H9 (cell line): Measurements from ENCODE around the gene NTRK2. TPM values are rescaled to one million over a fixed set of nuclear protein-coding genes. Genes with fewer than 3 reads are reported as not detected.

Source experiments
- DNase-seq: peaks from one replicate; pipeline ENCODE4 v3.0.0-alpha.2; 2017
- H2AFZ ChIP-seq: one replicate; pipeline ENCODE4 v1.6.1; 2013; ENCODE audit warnings: mild to moderate bottlenecking, low read length, control low read depth, moderate library complexity
- H2AK5ac ChIP-seq: 2 replicates; pipeline ENCODE4 v1.6.1; 2013; ENCODE audit warnings: low read length, control low read depth, mixed read lengths; ENCODE audit not compliant: insufficient read length
- H2BK120ac ChIP-seq: one replicate; pipeline ENCODE4 v1.6.1; 2013; ENCODE audit warnings: low read depth, mild to moderate bottlenecking, low read length, control low read depth, inconsistent platforms; ENCODE audit not compliant: poor library complexity, severe bottlenecking
- H2BK12ac ChIP-seq: 2 replicates; pipeline ENCODE4 v1.6.1; 2013; ENCODE audit warnings: low read length, control low read depth, mixed read lengths, low read depth; ENCODE audit not compliant: insufficient read length
- H2BK15ac ChIP-seq: 2 replicates; pipeline ENCODE4 v1.6.1; 2013; ENCODE audit warnings: low read depth, low read length, control low read depth
- H2BK20ac ChIP-seq: one replicate; pipeline ENCODE4 v1.6.1; 2013; ENCODE audit warnings: low read depth, mild to moderate bottlenecking, low read length, control low read depth, inconsistent platforms; ENCODE audit not compliant: poor library complexity, severe bottlenecking
- H2BK5ac ChIP-seq: 2 replicates; pipeline ENCODE4 v1.6.1; 2013; ENCODE audit warnings: low read length, control low read depth, mixed read lengths; ENCODE audit not compliant: insufficient read length
- H3K14ac ChIP-seq: 2 replicates; pipeline ENCODE4 v1.6.1; 2013; ENCODE audit warnings: low read length, control low read depth; ENCODE audit not compliant: insufficient read depth
- H3K18ac ChIP-seq: 2 replicates; pipeline ENCODE4 v1.6.1; 2013; ENCODE audit warnings: low read depth, mild to moderate bottlenecking, mixed read lengths, low read length, control low read depth; ENCODE audit not compliant: insufficient read length
- H3K23ac ChIP-seq: 2 replicates; pipeline ENCODE4 v1.6.1; 2013; ENCODE audit warnings: low read length, control low read depth, mixed read lengths, low read depth; ENCODE audit not compliant: insufficient read length
- H3K23me2 ChIP-seq: 2 replicates; pipeline ENCODE4 v1.6.1; 2013; ENCODE audit warnings: low read depth, mild to moderate bottlenecking, mixed read lengths, low read length, control low read depth; ENCODE audit not compliant: insufficient read length, poor library complexity, severe bottlenecking
- H3K27ac ChIP-seq: 2 replicates; pipeline ENCODE4 v1.5.1; 2013; ENCODE audit warnings: low read length, control low read depth, mixed read lengths, low read depth; ENCODE audit not compliant: insufficient read length
- H3K27me3 ChIP-seq: 2 replicates; pipeline ENCODE4 v1.6.1; 2013; ENCODE audit warnings: low read length, control low read depth, inconsistent platforms; ENCODE audit not compliant: insufficient read depth
- H3K4ac ChIP-seq: 2 replicates; pipeline ENCODE4 v1.6.1; 2013; ENCODE audit warnings: low read depth, mild to moderate bottlenecking, control low read depth, inconsistent platforms, low read length, moderate library complexity
- H3K4me1 ChIP-seq: 2 replicates; pipeline ENCODE4 v1.6.1; 2013; ENCODE audit warnings: low read length, control low read depth, inconsistent platforms; ENCODE audit not compliant: insufficient read depth
- H3K4me2 ChIP-seq: 2 replicates; pipeline ENCODE4 v1.6.1; 2013; ENCODE audit warnings: low read length, control low read depth, mixed read lengths; ENCODE audit not compliant: insufficient read length, insufficient read depth
- H3K56ac ChIP-seq: 2 replicates; pipeline ENCODE4 v1.6.1; 2013; ENCODE audit warnings: low read depth, mild to moderate bottlenecking, mixed read lengths, low read length, control low read depth; ENCODE audit not compliant: insufficient read length
- H3K79me1 ChIP-seq: 2 replicates; pipeline ENCODE4 v1.6.1; 2013; ENCODE audit warnings: low read depth, mild to moderate bottlenecking, moderate library complexity, low read length, control low read depth, inconsistent platforms; ENCODE audit not compliant: insufficient read depth, poor library complexity, severe bottlenecking
- H3K79me2 ChIP-seq: 2 replicates; pipeline ENCODE4 v1.6.1; 2013; ENCODE audit warnings: low read length, control low read depth, inconsistent platforms; ENCODE audit not compliant: insufficient read depth
- H3K9ac ChIP-seq: 2 replicates; pipeline ENCODE4 v1.6.1; 2013; ENCODE audit warnings: low read length, control low read depth, mixed read lengths; ENCODE audit not compliant: insufficient read length; ENCODE audit errors: extremely low read depth
- H3K9me3 ChIP-seq: one replicate; pipeline ENCODE4 v1.6.1; 2013; ENCODE audit warnings: low read depth, low read length, inconsistent platforms; ENCODE audit not compliant: control insufficient read depth
- H3T11ph ChIP-seq: one replicate; pipeline ENCODE4 v1.6.1; 2013; ENCODE audit warnings: mild to moderate bottlenecking, low read length, control low read depth, inconsistent platforms
- H4K20me1 ChIP-seq: one replicate; pipeline ENCODE4 v1.6.1; 2013; ENCODE audit not compliant: control insufficient read depth, insufficient read length, insufficient read depth
- H4K5ac ChIP-seq: 2 replicates; pipeline ENCODE4 v1.6.1; 2013; ENCODE audit warnings: low read depth, mild to moderate bottlenecking, mixed read lengths, low read length, control low read depth; ENCODE audit not compliant: insufficient read length
- H4K8ac ChIP-seq: replicated peaks from 2 replicates; pipeline ENCODE4 v1.6.1; 2013; ENCODE audit warnings: low read length, control low read depth, mixed read lengths, low read depth; ENCODE audit not compliant: insufficient read length
- H4K91ac ChIP-seq: 2 replicates; pipeline ENCODE4 v1.6.1; 2013; ENCODE audit warnings: low read depth, mild to moderate bottlenecking, moderate library complexity, mixed read lengths, low read length, control low read depth; ENCODE audit not compliant: insufficient read length
- H3K27ac Mint-ChIP-seq, 3 experiments: 2 replicates in 2 of 3; 3 replicates in 1 of 3; pipeline ENCODE4 v1.8.0; 2020 to 2021; ENCODE audit warnings: mixed read lengths in 3 of 3, mild to moderate bottlenecking in 1 of 3, moderate library complexity in 1 of 3
- H3K27me3 Mint-ChIP-seq: 2 replicates; pipeline ENCODE4 v1.8.0; 2021; ENCODE audit warnings: low read depth, mild to moderate bottlenecking, moderate library complexity, mixed read lengths
- H3K36me3 Mint-ChIP-seq, 3 experiments: 2 replicates in 2 of 3; 3 replicates in 1 of 3; pipeline ENCODE4 v1.8.0; 2020 to 2021; ENCODE audit warnings: low read depth in 3 of 3, mixed read lengths in 3 of 3; ENCODE audit not compliant: insufficient read depth in 1 of 3
- H3K4me1 Mint-ChIP-seq, 2 experiments: 2 replicates each; pipeline ENCODE4 v1.8.0; 2020; ENCODE audit warnings: mixed read lengths in 2 of 2
- H3K4me3 Mint-ChIP-seq, 2 experiments: 2 replicates in 1 of 2; 3 replicates in 1 of 2; pipeline ENCODE4 v1.8.0; 2020 to 2021; ENCODE audit warnings: mild to moderate bottlenecking in 2 of 2, mixed read lengths in 2 of 2, moderate library complexity in 1 of 2
- H3K9me3 Mint-ChIP-seq, 2 experiments: 2 replicates in 1 of 2; 3 replicates in 1 of 2; pipeline ENCODE4 v1.8.0; 2020; ENCODE audit warnings: mild to moderate bottlenecking in 2 of 2, mixed read lengths in 2 of 2, moderate library complexity in 1 of 2
- CTCF ChIP-seq: fragments of 200-600 bp; sonication (generic); conservative IDR thresholded peaks from 3 replicates; pipeline ENCODE4 v1.8.0; 2021; ENCODE audit warnings: antibody characterized with exemption, mild to moderate bottlenecking
- WGBS: extraction: QIAGEN DNeasy Blood & Tissue Kit; methylation state at CpG from one replicate; pipeline ENCODE4 v1.1.7; 2013; ENCODE audit warnings: missing lambda C conversion rate, low lambda C conversion rate, mixed read lengths; ENCODE audit not compliant: insufficient read length; ENCODE audit errors: extremely low coverage; 5-methylcytosine and 5-hydroxymethylcytosine counted together
- total RNA-seq: library from RNA; stranded (reverse); gene quantifications from 2 replicates; pipeline ENCODE4 v1.2.1, GENCODE V29; 2021

NTRK2 gene
- total RNA-seq, 1 experiment from 2014 or later = 0.02 TPM

GRCh38 chr9:84829997-84830696 lies 160.6 kb downstream of the NTRK2 start:
- no peak overlapping the region for H2BK12ac ChIP-seq
- no peak overlapping the region for H3T11ph ChIP-seq
- H3K56ac ChIP-seq = no peak overlapping the region
- H3K4ac ChIP-seq = no peak overlapping the region
- no peaks in the 10 kb centered on the region for H3K9me3 Mint-ChIP-seq
- H3K18ac ChIP-seq = no peak overlapping the region
- H2BK15ac ChIP-seq = no peak overlapping the region
- no peak overlapping the region for H2BK5ac ChIP-seq
- H3K27ac ChIP-seq = no peak overlapping the region
- no peak overlapping the region for H4K8ac ChIP-seq
- WGBS = no CpG with 5 or more reads among the region's 6 CpGs
- H2AK5ac ChIP-seq = no peak overlapping the region
- no peak overlapping the region for H3K27ac Mint-ChIP-seq
- H4K91ac ChIP-seq = no peak overlapping the region
- H3K79me1 ChIP-seq = no peaks in the 10 kb centered on the region
- H3K4me1 Mint-ChIP-seq = peaks cover 16 to 18% of the 10 kb centered on the region in 2 experiments
- H4K5ac ChIP-seq = no peak overlapping the region
- H3K4me3 Mint-ChIP-seq = no peak overlapping the region
- no peak overlapping the region for H2BK120ac ChIP-seq
- H3K9ac ChIP-seq = no peak overlapping the region
- no peak overlapping the region for H2BK20ac ChIP-seq
- H3K79me2 ChIP-seq = no peaks in the 10 kb centered on the region
- no peak for DNase-seq
- no peaks in the 10 kb centered on the region for H3K27me3 ChIP-seq
- H3K23me2 ChIP-seq = no peaks in the 10 kb centered on the region
- no peaks in the 10 kb centered on the region for H3K27me3 Mint-ChIP-seq
- H3K23ac ChIP-seq = no peak overlapping the region
- H3K14ac ChIP-seq = no peak overlapping the region
- H3K36me3 Mint-ChIP-seq = no peaks in the 10 kb centered on the region; a peak in 1 of 7 replicates
- no peaks in the 10 kb centered on the region for H4K20me1 ChIP-seq
- H2AFZ ChIP-seq = no peak overlapping the region
- H3K9me3 ChIP-seq = no peaks in the 10 kb centered on the region
- H3K4me1 ChIP-seq = peaks cover 4% of the 10 kb centered on the region
- no peak overlapping the region for H3K4me2 ChIP-seq
- no peak for TF ChIP-seq CTCF
